ENCODE data around the gene MRPS2. TPM values are rescaled to one million over a fixed set of nuclear protein-coding genes. Genes with fewer than 3 reads are reported as not detected.

The MRPS2 gene
- total and polyA plus RNA-seq, 10 of the 15 experiments (the other 5 are each of a cell fraction or from before 2014, with no cell fraction given) = 3.3 to 103 (median 69.5) TPM

- RAD21 ChIA-PET (ENCODE audit: unreplicated experiment) = no interaction called here
- TF ChIP-seq YBX1 (IDR thresholded peaks at IDR 0.05) (no peak), BRCA1 (IDR thresholded peaks at IDR 0.05; ENCODE audit: low read depth, low read length) (no peak), HDAC2 (IDR thresholded peaks at IDR 0.05) (no peak), BACH1 (IDR thresholded peaks at IDR 0.05; ENCODE audit: borderline replicate concordance) (no peak), E2F4 (IDR thresholded peaks at IDR 0.05; ENCODE audit: low read depth, low read length) (no peak), NRF1 (conservative IDR thresholded peaks at IDR 0.05; ENCODE audit: low read depth, low read length) (no peak), KAT2A (conservative IDR thresholded peaks at IDR 0.05; ENCODE audit: control insufficient read depth, low read depth, low read length) (no peak), RAD51 (IDR thresholded peaks at IDR 0.05) (no peak), NFYB (IDR thresholded peaks at IDR 0.05; ENCODE audit: insufficient read depth, low read depth, low read length) (no peak), BCL3 (IDR thresholded peaks at IDR 0.05; ENCODE audit: borderline replicate concordance, insufficient read depth, low read depth, low read length, poor library complexity, severe bottlenecking) (no peak), POLR2A (IDR thresholded peaks at IDR 0.05; ENCODE audit: low read depth, low read length) (no peak; the same call in 1 of the 2 replicates), NR2C1 (IDR thresholded peaks at IDR 0.05) (no peak), POLR2AphosphoS2 (IDR thresholded peaks at IDR 0.05; ENCODE audit: low read depth, low read length) (no peak), SP1 (IDR thresholded peaks at IDR 0.05; ENCODE audit: low read depth, low read length) (no peak), MEF2B (IDR thresholded peaks at IDR 0.05; ENCODE audit: partially characterized antibody, poor library complexity, severe bottlenecking) (no peak), NFIC (IDR thresholded peaks at IDR 0.05; ENCODE audit: low read depth, low read length) (no peak), WRNIP1 (IDR thresholded peaks at IDR 0.05; ENCODE audit: borderline replicate concordance, low read depth, low read length) (no peak), USF1 (IDR thresholded peaks at IDR 0.05; ENCODE audit: borderline replicate concordance, extremely low read length, insufficient read depth, low read depth, low read length) (no peak)
Measured at GRCh38 chr9:135503371-135504261, 3.1 kb downstream of the MRPS2 start.

More at GRCh38 chr9:135503371-135504261, 3.1 kb downstream of the MRPS2 start:
- FAIRE-seq = no peak
- in situ Hi-C loops (cut with MboI) (no loop called here), intact Hi-C loops (cut with micrococcal nuclease; ENCODE audit: unreplicated experiment) (no loop called here)
- no peak overlapping the region for H3K27ac ChIP-seq (ENCODE audit: control insufficient read depth, insufficient read depth)
- no peak for ATAC-seq
- peaks cover 14% of the 10 kb centered on the region for H3K79me2 ChIP-seq (ENCODE audit: control insufficient read depth, insufficient read depth, low read length)
- H3K9me3 ChIP-seq (replicated peaks; ENCODE audit: control insufficient read depth, insufficient read depth, low read length) = no peaks in the 10 kb centered on the region; the same call in 2 of the 3 replicates
- H3K4me2 ChIP-seq (ENCODE audit: control insufficient read depth, insufficient read depth) = no peak overlapping the region
- CTCF ChIA-PET = interaction anchor here (0.9 to 1.3 kb wide), 3 partner anchors 13 to 26 kb away, joined by 3 to 5 read pairs (median 5); no protein-coding TSS in a partner anchor
- peaks cover 4% of the 10 kb centered on the region; the same call in 1 of the 2 replicates for H4K20me1 ChIP-seq (ENCODE audit: control insufficient read depth, insufficient read depth)
- H3K9ac ChIP-seq (ENCODE audit: control insufficient read depth, insufficient read depth, low read length) = no peak overlapping the region
- no peak overlapping the region for H2AFZ ChIP-seq (ENCODE audit: control insufficient read depth, low read depth, low read length)
- SMC1A ChIA-PET (ENCODE audit: uncharacterized antibody, unreplicated experiment) = no interaction called here
- H3K4me3 ChIP-seq = no peak overlapping the region
- no TSS peak for BruUV-seq (replicated peaks)
- WGBS (ENCODE audit: insufficient coverage, insufficient replicate concordance, low lambda C conversion rate, missing lambda C conversion rate) = 97% methylated on average over 41 of the region's 41 CpGs
- DNase-seq (ENCODE audit: low read depth, low spot score) = no peak
- no peaks in the 10 kb centered on the region for H3K27me3 ChIP-seq (replicated peaks in 1 of 2; ENCODE audit: control insufficient read depth in 2 of 2, insufficient read depth in 2 of 2, low read length in 1 of 2)
- H3K36me3 ChIP-seq (ENCODE audit: control insufficient read depth in 2 of 2, insufficient read depth in 2 of 2, low read length in 1 of 2) = peaks cover 10 to 22% of the 10 kb centered on the region in 2 experiments; a peak in 3 of 4 replicates
- POLR2A ChIA-PET = no interaction called here
- H3K4me1 ChIP-seq (ENCODE audit: control insufficient read depth, insufficient read depth, low read length) = peaks cover 17% of the 10 kb centered on the region

Data from GM12878 (cell line).